NCI-H2227 treated with DMSO at 0.1 percent for 48 hours (cell line): ENCODE data around the gene RCOR1.

Experiments
- DNase-seq: peaks from one replicate; lab custom pipeline; 2025; lab: John Stamatoyannopoulos, UW

Gene RCOR1

GRCh38 chr14:102776761-102777710 is 184.6 kb downstream of the RCOR1 start, which contains the start of gene TRAF3:
Gene TRAF3 (plus strand): TSS chr14:102777449. CDS start chr14:102870202, 92,753 bp downstream.
- DNase-seq: no peak

GRCh38 chr14:102777711-102778337 is 185.4 kb downstream of the RCOR1 start:
- DNase-seq: no peak

- DNase-seq: no peak
Observed at GRCh38 chr14:102778338-102779083, 186.1 kb downstream of the RCOR1 start.

GRCh38 chr14:102779084-102779462 is 186.6 kb downstream of the RCOR1 start:
- no peak for DNase-seq

- DNase-seq: no peak
Observed at GRCh38 chr14:102779574-102780315, 187.3 kb downstream of the RCOR1 start.
